B cell (primary cell): ENCODE measurements around the gene AKAP3. TPM values are rescaled to one million over a fixed set of nuclear protein-coding genes. Genes with fewer than 3 reads are reported as not detected.

Experiments
- ATAC-seq: fragments of 200-7000 bp; cut with Tn5 transposase; one replicate; pipeline ENCODE4 v1.10.0; 2021; ENCODE audit warnings: low read depth, mild to moderate bottlenecking, moderate number of reproducible peaks, moderate library complexity
- CTCF ChIA-PET: fragments of 350-600 bp; sonication (Branson Sonifier 250); formaldehyde crosslinking; loops from one replicate; lab custom pipeline; 2021; ENCODE audit warnings: antibody characterized with exemption, inconsistent platforms; lab: Charles Lee
- POLR2A ChIA-PET: fragments of 350-600 bp; sonication (Branson Sonifier 250); formaldehyde crosslinking; loops from one replicate; lab custom pipeline; 2021; ENCODE audit warnings: antibody characterized with exemption; lab: Charles Lee
- DNase-seq: peaks from one replicate; pipeline ENCODE4 v3.0.0; 2013
- H2AFZ ChIP-seq: 2 replicates; pipeline ENCODE4 v1.6.1; 2012; ENCODE audit warnings: mild to moderate bottlenecking, low read depth, low read length; ENCODE audit not compliant: insufficient read depth, poor library complexity, severe bottlenecking
- H3K27ac ChIP-seq, 2 donors: 1 replicate in 1 of 2; 2 replicates in 1 of 2; pipeline ENCODE4 v1.5.1; 2012 to 2013; ENCODE audit warnings: low read length in 2 of 2, mild to moderate bottlenecking in 2 of 2, moderate library complexity in 1 of 2
- H3K27me3 ChIP-seq, 4 experiments: fragments of 200-600 bp in 1 of 4; sonication (generic) in 1 of 4; replicated peaks in 1 of 4; 1 replicate in 2 of 4; 2 replicates in 2 of 4; pipeline versions ENCODE4 v1.6.1 to v1.7.0; 2013 to 2016; ENCODE audit warnings: low read length in 3 of 4, mild to moderate bottlenecking in 2 of 4, mixed read lengths in 1 of 4, moderate library complexity in 1 of 4; ENCODE audit not compliant: insufficient read depth in 4 of 4, control insufficient read depth in 3 of 4; ENCODE audit errors: control extremely low read depth in 1 of 4
- H3K36me3 ChIP-seq, 2 experiments: replicated peaks in 1 of 2; 1 replicate in 1 of 2; 2 replicates in 1 of 2; pipeline versions ENCODE4 v1.6.1 to v1.7.1; 2013; ENCODE audit warnings: low read length in 1 of 2; ENCODE audit not compliant: insufficient read depth in 2 of 2, control insufficient read depth in 1 of 2; ENCODE audit errors: control extremely low read depth in 1 of 2, extremely low read depth in 1 of 2
- H3K4me1 ChIP-seq, 2 donors: fragments of 200-600 bp in 1 of 2; sonication (generic) in 1 of 2; 1 replicate in 1 of 2; 2 replicates in 1 of 2; pipeline versions ENCODE4 v1.5.1 to v1.6.1; 2013 to 2017; ENCODE audit warnings: low read length in 2 of 2; ENCODE audit not compliant: control insufficient read depth in 2 of 2, insufficient read depth in 2 of 2
- H3K4me2 ChIP-seq: replicated peaks from 2 replicates; pipeline ENCODE3; 2012; ENCODE audit warnings: mild to moderate bottlenecking, low read depth, low read length; ENCODE audit not compliant: poor library complexity, severe bottlenecking
- H3K4me3 ChIP-seq, 5 experiments: fragments of 200-600 bp in 1 of 5; sonication (generic) in 1 of 5; 1 replicate in 3 of 5; 2 replicates in 2 of 5; pipeline versions ENCODE4 v1.5.1 to v1.7.0; 2011 to 2016; ENCODE audit warnings: low read length in 4 of 5, mild to moderate bottlenecking in 4 of 5, low read depth in 2 of 5, control low read depth in 1 of 5, moderate library complexity in 1 of 5; ENCODE audit not compliant: insufficient read depth in 1 of 5; ENCODE audit errors: control extremely low read depth in 1 of 5, extremely low read depth in 1 of 5
- H3K79me2 ChIP-seq: fragments of 200-600 bp; sonication (generic); one replicate; pipeline ENCODE4 v1.6.0; 2016; ENCODE audit warnings: low read length; ENCODE audit not compliant: control insufficient read depth, insufficient read depth
- H3K9ac ChIP-seq: fragments of 200-600 bp; sonication (generic); 2 replicates; pipeline ENCODE4 v1.6.1; 2017; ENCODE audit warnings: mild to moderate bottlenecking, low read length, moderate library complexity
- H3K9me3 ChIP-seq, 3 donors: one replicate each; pipeline versions ENCODE4 v1.6.1 to v1.7.1; 2013; ENCODE audit warnings: low read length in 2 of 3; ENCODE audit not compliant: control insufficient read depth in 2 of 3, insufficient read depth in 1 of 3; ENCODE audit errors: control extremely low read depth in 1 of 3
- H4K20me1 ChIP-seq: 2 replicates; pipeline ENCODE4 v1.6.0; 2012; ENCODE audit warnings: mild to moderate bottlenecking, low read length; ENCODE audit not compliant: insufficient read depth, control insufficient read depth, poor library complexity, severe bottlenecking
- H3K27ac Mint-ChIP-seq: one replicate; pipeline ENCODE4 v1.8.0; 2021; ENCODE audit warnings: mixed read lengths
- H3K27me3 Mint-ChIP-seq: one replicate; pipeline ENCODE4 v1.8.0; 2021; ENCODE audit warnings: mixed read lengths
- H3K4me1 Mint-ChIP-seq: one replicate; pipeline ENCODE4 v1.8.0; 2021; ENCODE audit warnings: mixed read lengths
- H3K4me3 Mint-ChIP-seq: one replicate; pipeline ENCODE4 v1.8.0; 2021; ENCODE audit warnings: mixed read lengths
- H3K9me3 Mint-ChIP-seq: one replicate; pipeline ENCODE4 v1.8.0; 2022; ENCODE audit warnings: mixed read lengths; ENCODE audit not compliant: insufficient read depth
- CTCF ChIP-seq: fragments of 200-600 bp; IDR thresholded peaks from one replicate; pipeline ENCODE4 v1.8.0; 2022; ENCODE audit warnings: antibody characterized with exemption, mild to moderate bottlenecking
- EZH2 ChIP-seq: IDR thresholded peaks from 2 replicates; pipeline ENCODE4 v1.6.1; 2012; ENCODE audit warnings: borderline replicate concordance, low read depth, mild to moderate bottlenecking, moderate library complexity, low read length; ENCODE audit not compliant: insufficient read depth, poor library complexity, severe bottlenecking
- WGBS: methylation state at CpG from one replicate; pipeline ENCODE4 v1.1.5; 2013; ENCODE audit warnings: missing lambda C conversion rate; ENCODE audit not compliant: insufficient coverage; 5-methylcytosine and 5-hydroxymethylcytosine counted together
- intact Hi-C: fragments of 100-400 bp; cut with micrococcal nuclease; formaldehyde crosslinking; loops from one replicate; pipeline ENCODE4 v1.10.0; 2022
- polyA plus RNA-seq: library from polyadenylated mRNA; depleted of rRNA; stranded (reverse); fragments of >200 nt; gene quantifications from 2 replicates; pipeline ENCODE4 v1.2.3, GENCODE V29; 2012
- total RNA-seq, 2 donors: library from RNA; stranded (reverse); fragments of 120-200 nt in 1 of 2; gene quantifications; 1 replicate in 1 of 2; 2 replicates in 1 of 2; pipeline versions ENCODE4 v1.2.3 to v1.2.4, GENCODE V29; 2013 to 2022

AKAP3 gene
- total and polyA plus RNA-seq, 2 donors (not counting 1 experiment from before 2014, with no cell fraction given) = 1.2 to 3.8 TPM

GRCh38 chr12:4653691-4654090 is 4.8 kb upstream of the AKAP3 start:
- H3K9me3 ChIP-seq = no peaks in the 10 kb centered on the region
- peaks cover 12 to 14% of the 10 kb centered on the region in 2 donors for H3K4me1 ChIP-seq
- H3K27me3 ChIP-seq = no peaks in the 10 kb centered on the region
- intact Hi-C loops = no loop called here
- CTCF ChIA-PET = no interaction called here
- H3K27ac ChIP-seq = no peak overlapping the region
- POLR2A ChIA-PET = no interaction called here
- DNase-seq = no peak
- no peak for TF ChIP-seq CTCF
- no peak for TF ChIP-seq EZH2
- H3K36me3 ChIP-seq = peaks cover 15 to 46% of the 10 kb centered on the region in 2 experiments
- Mint-ChIP-seq H3K9me3 (no peaks in the 10 kb centered on the region), H3K27ac (no peak overlapping the region), H3K27me3 (no peaks in the 10 kb centered on the region), H3K4me1 (peaks cover 36% of the 10 kb centered on the region), H3K4me3 (no peak overlapping the region)
- H3K79me2 ChIP-seq = peaks cover 35% of the 10 kb centered on the region
- H2AFZ ChIP-seq = no peak overlapping the region
- no peak overlapping the region for H3K9ac ChIP-seq
- no peak for ATAC-seq
- no peak overlapping the region for H3K4me2 ChIP-seq
- whole genome bisulfite sequencing = no CpG with 5 or more reads among the region's 2 CpGs
- H3K4me3 ChIP-seq = no peak overlapping the region
- H4K20me1 ChIP-seq = peaks cover 20% of the 10 kb centered on the region

GRCh38 chr12:4653257-4653656 is 4.4 kb upstream of the AKAP3 start:
- H3K27ac Mint-ChIP-seq = no peak overlapping the region
- Histone ChIP-seq H3K9ac (no peak overlapping the region), H3K4me1 (peaks cover 12 to 14% of the 10 kb centered on the region in 2 donors), H3K4me2 (no peak overlapping the region), H3K4me3 (no peak overlapping the region), H4K20me1 (peaks cover 20% of the 10 kb centered on the region), H3K27ac (no peak overlapping the region), H3K36me3 (peaks cover 15 to 42% of the 10 kb centered on the region in 2 experiments), H2AFZ (no peak overlapping the region), H3K27me3 (no peaks in the 10 kb centered on the region), H3K79me2 (peaks cover 39% of the 10 kb centered on the region), H3K9me3 (no peaks in the 10 kb centered on the region)
- H3K4me1 Mint-ChIP-seq = peaks cover 39% of the 10 kb centered on the region
- ATAC-seq (no peak), DNase-seq (no peak)
- ChIA-PET POLR2A (no interaction called here), CTCF (no interaction called here)
- TF ChIP-seq CTCF (no peak), EZH2 (no peak)
- H3K27me3 Mint-ChIP-seq = no peaks in the 10 kb centered on the region
- H3K4me3 Mint-ChIP-seq = no peak overlapping the region
- intact Hi-C loops = no loop called here
- H3K9me3 Mint-ChIP-seq = no peaks in the 10 kb centered on the region
